ENCODE data around the gene MTA3.

The MTA3 gene

DNA sequence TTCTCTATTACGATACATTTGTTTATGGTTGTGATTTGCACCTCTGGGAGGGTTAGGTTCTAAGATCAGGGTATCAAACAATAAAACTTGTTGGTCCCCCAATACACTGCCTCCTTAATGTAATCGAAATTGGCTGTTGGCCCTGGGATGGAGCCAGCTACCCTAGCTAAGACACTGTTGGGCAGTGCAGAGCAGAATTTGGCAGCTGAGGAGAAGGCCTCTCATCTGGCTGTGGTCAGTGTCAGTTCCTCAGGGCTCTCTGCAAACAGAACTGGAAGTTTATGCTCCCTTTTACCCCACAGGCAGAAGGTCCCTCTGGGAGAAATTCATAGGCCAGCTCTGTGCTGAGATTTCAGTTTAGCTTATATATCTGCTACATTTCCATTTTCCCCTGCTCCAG lies 232.5 kb downstream of the MTA3 start:
- TF ChIP-seq, protein P1, sequence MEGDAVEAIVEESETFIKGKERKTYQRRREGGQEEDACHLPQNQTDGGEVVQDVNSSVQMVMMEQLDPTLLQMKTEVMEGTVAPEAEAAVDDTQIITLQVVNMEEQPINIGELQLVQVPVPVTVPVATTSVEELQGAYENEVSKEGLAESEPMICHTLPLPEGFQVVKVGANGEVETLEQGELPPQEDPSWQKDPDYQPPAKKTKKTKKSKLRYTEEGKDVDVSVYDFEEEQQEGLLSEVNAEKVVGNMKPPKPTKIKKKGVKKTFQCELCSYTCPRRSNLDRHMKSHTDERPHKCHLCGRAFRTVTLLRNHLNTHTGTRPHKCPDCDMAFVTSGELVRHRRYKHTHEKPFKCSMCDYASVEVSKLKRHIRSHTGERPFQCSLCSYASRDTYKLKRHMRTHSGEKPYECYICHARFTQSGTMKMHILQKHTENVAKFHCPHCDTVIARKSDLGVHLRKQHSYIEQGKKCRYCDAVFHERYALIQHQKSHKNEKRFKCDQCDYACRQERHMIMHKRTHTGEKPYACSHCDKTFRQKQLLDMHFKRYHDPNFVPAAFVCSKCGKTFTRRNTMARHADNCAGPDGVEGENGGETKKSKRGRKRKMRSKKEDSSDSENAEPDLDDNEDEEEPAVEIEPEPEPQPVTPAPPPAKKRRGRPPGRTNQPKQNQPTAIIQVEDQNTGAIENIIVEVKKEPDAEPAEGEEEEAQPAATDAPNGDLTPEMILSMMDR (IDR thresholded peaks at IDR 0.05) = no peak

DNA sequence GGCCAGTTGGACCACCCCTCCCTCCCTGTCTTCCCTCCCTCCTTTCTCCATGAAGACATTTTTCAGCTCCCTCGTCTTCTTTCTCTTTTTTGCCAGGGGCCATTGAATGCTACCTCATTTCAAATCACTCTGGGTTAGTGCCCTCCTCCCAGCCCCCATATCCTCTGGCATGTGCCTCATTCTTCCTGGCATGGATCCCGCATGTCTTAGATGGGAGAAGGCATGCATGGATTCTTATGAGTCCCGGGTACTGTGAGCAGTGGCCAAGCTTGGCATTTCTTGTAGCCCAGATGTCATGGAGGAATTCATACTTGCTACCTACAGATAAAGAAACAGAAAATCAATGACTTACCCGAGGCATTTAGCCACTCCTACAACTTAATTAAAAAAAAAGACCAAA lies 232.9 kb downstream of the MTA3 start:
- TF ChIP-seq, protein P1 (IDR thresholded peaks at IDR 0.05) = no peak
- peaks cover 6% of the 10 kb centered on the region for H3K36me3 ChIP-seq
- H3K27ac ChIP-seq = no peak overlapping the region
- peaks cover 17% of the 10 kb centered on the region in 2 experiments for H3K4me1 ChIP-seq (ENCODE audit: control insufficient read depth in 1 of 2, insufficient read depth in 1 of 2, low read depth in 1 of 2, low read length in 1 of 2)
- H3K4me3 ChIP-seq (ENCODE audit: low read depth in 1 of 2, low read length in 1 of 2) = no peak overlapping the region
- no peaks in the 10 kb centered on the region for H3K27me3 ChIP-seq
- H3K9me3 ChIP-seq = no peaks in the 10 kb centered on the region

More for the DNA sequence above, 232.5 kb downstream of the MTA3 start:
- Histone ChIP-seq H3K4me1 (ENCODE audit: control insufficient read depth in 1 of 2, insufficient read depth in 1 of 2, low read depth in 1 of 2, low read length in 1 of 2) (peaks cover 17% of the 10 kb centered on the region in 2 experiments), H3K36me3 (peaks cover 10% of the 10 kb centered on the region), H3K27ac (no peak overlapping the region), H3K4me3 (ENCODE audit: low read depth in 1 of 2, low read length in 1 of 2) (no peak overlapping the region), H3K9me3 (no peaks in the 10 kb centered on the region), H3K27me3 (no peaks in the 10 kb centered on the region)

DNA sequence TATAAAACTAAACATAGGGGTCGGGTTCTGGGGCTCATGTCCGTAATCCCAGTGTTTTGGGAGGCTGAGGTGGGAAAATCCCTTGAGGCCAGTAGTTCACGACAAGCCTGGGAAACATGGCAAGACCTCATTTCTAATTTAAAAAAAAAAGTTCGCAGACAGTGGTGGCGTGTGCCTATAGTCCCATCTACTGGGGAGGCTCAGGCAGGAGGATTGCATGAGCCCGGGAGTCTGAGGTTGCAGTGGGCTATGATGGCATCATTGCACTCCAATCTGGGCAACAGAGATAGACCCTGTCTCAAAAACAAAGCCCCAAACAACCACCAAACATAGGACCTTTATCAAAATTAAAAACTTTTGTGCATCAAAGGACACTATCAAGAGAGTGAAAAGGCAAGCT lies 233.7 kb downstream of the MTA3 start:
- Histone ChIP-seq H3K27me3 (no peaks in the 10 kb centered on the region), H3K27ac (no peak overlapping the region), H3K9me3 (no peaks in the 10 kb centered on the region), H3K4me3 (ENCODE audit: low read depth in 1 of 2, low read length in 1 of 2) (no peak overlapping the region), H3K36me3 (peaks cover 6% of the 10 kb centered on the region), H3K4me1 (ENCODE audit: control insufficient read depth in 1 of 2, insufficient read depth in 1 of 2, low read depth in 1 of 2, low read length in 1 of 2) (peaks cover 17% of the 10 kb centered on the region in 2 experiments)
- TF ChIP-seq, protein P1 (IDR thresholded peaks at IDR 0.05) = no peak

DNA sequence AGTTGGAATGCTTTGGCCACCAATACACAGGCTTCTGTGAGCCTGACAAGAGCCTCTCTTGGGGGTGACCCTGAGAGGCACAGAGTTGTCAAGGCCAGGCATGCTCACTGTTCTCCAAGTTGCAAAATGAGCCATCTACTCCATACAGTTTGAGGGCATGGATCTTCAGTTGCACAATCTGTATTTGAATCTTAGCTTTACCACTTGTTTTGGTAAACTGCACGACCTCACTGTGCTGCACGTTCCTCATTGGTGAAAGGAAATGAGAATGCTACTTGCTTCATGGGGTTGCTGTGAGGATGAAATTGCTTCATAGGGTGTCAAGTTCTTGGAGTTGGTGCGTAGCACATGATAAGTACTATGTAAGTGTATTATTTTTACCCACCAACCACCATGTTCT lies 235.9 kb downstream of the MTA3 start:
- Histone ChIP-seq H3K4me1 (ENCODE audit: control insufficient read depth in 1 of 2, insufficient read depth in 1 of 2, low read depth in 1 of 2, low read length in 1 of 2) (peaks cover 22% of the 10 kb centered on the region in 2 experiments), H3K9me3 (no peaks in the 10 kb centered on the region), H3K4me3 (ENCODE audit: low read depth in 1 of 2, low read length in 1 of 2) (peak overlapping the region in 1 of 2 experiments; percentile 6), H3K36me3 (no peaks in the 10 kb centered on the region), H3K27ac (peak overlapping the region; percentile 74), H3K27me3 (no peaks in the 10 kb centered on the region)
- TF ChIP-seq, protein P1 (IDR thresholded peaks at IDR 0.05) = no peak

DNA sequence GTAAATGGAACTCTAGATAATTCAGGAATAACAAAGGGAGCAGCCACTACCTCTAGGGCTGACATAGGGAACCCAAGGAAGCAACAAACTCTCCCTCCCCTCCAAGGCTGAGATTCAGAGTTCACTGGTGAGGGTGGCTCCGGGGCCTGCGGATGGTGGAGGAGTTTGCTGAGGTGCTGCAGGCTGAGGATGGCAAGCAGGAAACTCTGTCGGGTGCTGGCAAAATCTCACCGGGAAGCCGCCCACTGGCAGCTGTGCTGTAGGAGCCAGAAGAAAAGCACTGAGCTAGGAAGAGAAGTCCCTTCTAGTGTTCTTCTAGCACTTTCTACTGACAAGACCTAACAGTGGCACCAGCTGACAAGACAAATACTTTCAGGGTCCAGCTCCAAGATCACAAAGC lies 236.5 kb downstream of the MTA3 start:
- TF ChIP-seq, protein P1 (IDR thresholded peaks at IDR 0.05) = no peak
- Histone ChIP-seq H3K27ac (peak overlapping the region; percentile 74), H3K9me3 (no peaks in the 10 kb centered on the region), H3K27me3 (no peaks in the 10 kb centered on the region), H3K36me3 (no peaks in the 10 kb centered on the region), H3K4me1 (ENCODE audit: control insufficient read depth in 1 of 2, insufficient read depth in 1 of 2, low read depth in 1 of 2, low read length in 1 of 2) (peaks cover 24 to 25% of the 10 kb centered on the region in 2 experiments), H3K4me3 (ENCODE audit: low read depth in 1 of 2, low read length in 1 of 2) (peak overlapping the region in 1 of 2 experiments; percentile 6)
